Measurements from ENCODE around the gene APOM.

- TF ChIP-seq POLR2A (IDR thresholded peaks at IDR 0.05) (no peak), CTCF (IDR thresholded peaks at IDR 0.05) (no peak)
Measured at GRCh38 chr6:31701666-31702404, 46.1 kb downstream of the APOM start.
